GM10847 (cell line): Measurements from ENCODE around the gene TTPAL.

Experiments used
- POLR2A ChIP-seq: IDR thresholded peaks from 2 replicates; pipeline ENCODE4 v1.6.1; 2011; ENCODE audit not compliant: insufficient read length; ENCODE audit errors: extremely low read depth

Gene TTPAL

GRCh38 chr20:44501448-44501847 is 25.8 kb downstream of the TTPAL start:
- TF ChIP-seq POLR2A: no peak

GRCh38 chr20:44502968-44503367 is 27.3 kb downstream of the TTPAL start:
- no peak for TF ChIP-seq POLR2A

GRCh38 chr20:44504402-44505307 is 29.0 kb downstream of the TTPAL start:
- no peak for TF ChIP-seq POLR2A

- no peak for TF ChIP-seq POLR2A
These were observed 34.1 kb downstream of the TTPAL start for GRCh38 chr20:44509762-44510161.

- TF ChIP-seq POLR2A: no peak
These were observed 38.2 kb downstream of the TTPAL start for GRCh38 chr20:44513871-44514270.

GRCh38 chr20:44516491-44516890 is 40.8 kb downstream of the TTPAL start:
- no peak for TF ChIP-seq POLR2A

- TF ChIP-seq POLR2A: no peak
These were observed 41.8 kb downstream of the TTPAL start for GRCh38 chr20:44517454-44517853.

GRCh38 chr20:44518248-44518647 is 42.6 kb downstream of the TTPAL start:
- no peak for TF ChIP-seq POLR2A

GRCh38 chr20:44520881-44521280 is 45.2 kb downstream of the TTPAL start:
- no peak for TF ChIP-seq POLR2A

GRCh38 chr20:44521484-44522481 is 46.1 kb downstream of the TTPAL start, which contains the start of gene SERINC3:
SERINC3 (minus strand) TSS chr20:44522070; CDS start chr20:44521951, 119 bp downstream.
- TF ChIP-seq POLR2A: peak; percentile 85

- TF ChIP-seq POLR2A: no peak
These were observed 47.2 kb downstream of the TTPAL start for GRCh38 chr20:44522841-44523240.

GRCh38 chr20:44523746-44524145 is 48.1 kb downstream of the TTPAL start:
- no peak for TF ChIP-seq POLR2A

- no peak for TF ChIP-seq POLR2A
These were observed 50.5 kb downstream of the TTPAL start for GRCh38 chr20:44526129-44526528.

- TF ChIP-seq POLR2A: no peak
These were observed 52.1 kb downstream of the TTPAL start for GRCh38 chr20:44527716-44528199.

GRCh38 chr20:44528309-44528708 is 52.6 kb downstream of the TTPAL start:
- no peak for TF ChIP-seq POLR2A
